Activated CD8-positive, alpha-beta memory T cell treated with anti-CD3 and anti-CD28 coated beads for 1 hour (primary cell): ENCODE data around the gene CACNB2.

Experiments
- DNase-seq, 2 donors: peaks; one replicate each; pipeline ENCODE4 v3.0.0-alpha.2; 2020; ENCODE audit warnings: low read depth in 1 of 2; ENCODE audit errors: extremely low read depth in 1 of 2

The CACNB2 gene

DNA sequence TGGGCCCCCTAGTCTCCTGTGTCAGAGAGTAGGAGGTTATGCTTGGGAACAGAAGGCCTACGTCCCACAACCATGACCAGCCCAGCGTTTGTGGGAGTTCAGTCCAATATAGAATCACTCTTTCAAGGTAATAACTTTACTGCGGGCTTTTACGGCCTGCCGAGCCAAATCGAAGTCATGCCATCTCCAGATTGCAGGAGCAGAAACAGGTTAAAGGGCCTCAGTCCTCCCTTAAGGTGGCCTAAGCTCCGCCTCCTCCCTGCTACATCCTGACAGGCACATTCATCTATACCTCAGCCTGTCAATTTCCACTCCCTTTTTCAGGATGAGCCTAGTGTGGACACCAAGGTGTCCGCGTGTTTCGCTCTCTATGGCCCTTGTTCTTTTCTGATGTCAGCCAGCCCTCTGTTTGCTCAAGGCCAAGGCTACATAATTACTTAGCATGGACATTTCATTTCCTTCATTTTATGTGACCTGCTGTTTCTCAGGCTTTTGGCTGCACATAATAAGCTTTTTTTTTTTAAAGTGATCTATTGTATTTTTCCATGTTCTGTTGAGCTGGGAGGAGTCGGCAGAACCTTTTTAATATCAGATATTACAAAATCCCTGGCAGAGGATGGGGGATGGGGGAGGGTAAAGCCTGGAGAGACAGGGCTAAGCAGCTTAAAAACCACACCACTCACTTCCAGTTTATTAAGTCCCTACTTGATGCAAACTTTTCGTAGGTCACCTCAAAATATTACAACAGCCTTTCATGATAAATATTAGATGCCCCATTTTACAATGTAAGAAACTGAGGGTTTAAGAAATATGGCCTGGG, 84.6 kb downstream of the CACNB2 start:
- DNase-seq = no peak

DNA sequence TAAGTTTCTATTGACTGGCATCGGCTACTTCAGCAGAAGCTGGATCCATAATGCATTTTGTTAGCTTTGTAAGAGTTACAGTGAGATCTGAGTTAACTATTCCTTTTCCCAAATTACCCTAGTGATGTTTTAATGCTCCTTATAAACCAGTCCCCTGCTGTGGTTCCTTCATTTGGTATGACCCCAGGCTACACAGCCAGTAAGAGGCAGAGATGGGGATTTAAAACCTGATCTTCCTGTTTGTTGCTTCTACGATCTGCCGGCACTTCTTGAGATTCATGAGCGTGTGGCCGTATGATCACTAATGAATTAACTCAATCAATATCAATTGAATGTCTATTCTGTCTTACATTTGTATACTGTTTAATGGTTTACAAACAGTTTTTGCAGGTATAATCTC, 86.1 kb downstream of the CACNB2 start:
- DNase-seq = no peak

DNA sequence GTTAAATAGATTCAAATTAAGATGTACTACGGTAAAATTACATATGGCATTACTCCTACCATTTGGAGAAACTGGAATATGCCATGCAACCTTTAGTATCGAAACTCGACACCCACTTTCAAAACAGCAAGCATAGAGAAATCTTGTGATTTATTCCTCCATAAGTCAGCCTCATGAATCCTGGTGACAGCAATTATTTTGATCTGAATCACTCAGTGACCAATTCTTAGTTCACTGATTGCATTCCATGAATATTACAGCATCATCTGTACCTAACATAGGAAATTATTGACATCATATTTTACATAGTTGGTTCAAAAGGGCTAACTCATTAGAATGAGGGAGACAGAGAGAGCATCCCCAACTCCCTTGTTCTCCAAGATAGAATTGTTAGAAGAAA, 89.6 kb downstream of the CACNB2 start:
- no peak for DNase-seq

DNA sequence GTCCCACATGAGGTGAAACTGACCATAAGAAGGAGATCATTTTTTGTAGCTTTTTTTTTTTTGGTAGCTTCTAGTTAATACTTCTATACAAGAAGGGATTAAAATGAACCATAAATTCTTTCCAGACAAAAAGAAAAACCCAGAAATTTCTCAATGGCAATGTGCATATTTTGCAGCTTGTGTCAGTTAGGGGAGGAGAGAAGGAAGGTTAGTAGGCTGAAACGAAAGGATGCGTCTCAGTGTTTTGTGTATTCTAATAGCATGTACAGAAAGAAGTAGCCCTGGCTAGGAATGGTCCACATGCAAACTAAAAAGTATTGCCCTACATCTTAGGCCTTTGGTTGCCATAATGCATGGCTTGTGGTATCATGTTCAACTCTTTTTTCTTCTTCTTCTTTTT, 90.6 kb downstream of the CACNB2 start:
- DNase-seq = no peak

DNA sequence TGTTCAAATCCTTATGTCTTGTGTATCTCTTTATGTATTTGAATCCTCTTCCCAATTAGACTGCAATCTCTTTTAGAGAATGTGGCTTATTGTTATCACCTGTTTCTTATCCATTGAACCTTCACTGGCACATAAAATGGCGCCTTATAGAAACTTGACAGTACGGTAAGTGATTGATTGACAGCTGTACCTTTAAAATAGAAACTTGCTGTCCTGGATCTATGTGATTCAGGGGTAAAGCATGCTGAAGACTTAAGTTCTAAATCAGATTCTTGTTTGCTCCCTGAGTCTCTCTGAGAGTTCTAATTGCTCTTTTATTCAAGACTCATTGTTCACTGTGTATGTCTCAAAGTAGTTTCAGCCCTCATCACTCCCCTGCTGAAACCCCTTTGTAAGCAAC, 91.3 kb downstream of the CACNB2 start:
- no peak for DNase-seq

- DNase-seq = no peak
Observed at GRCh38 chr10:18233775-18234174, 93.6 kb downstream of the CACNB2 start.

DNA sequence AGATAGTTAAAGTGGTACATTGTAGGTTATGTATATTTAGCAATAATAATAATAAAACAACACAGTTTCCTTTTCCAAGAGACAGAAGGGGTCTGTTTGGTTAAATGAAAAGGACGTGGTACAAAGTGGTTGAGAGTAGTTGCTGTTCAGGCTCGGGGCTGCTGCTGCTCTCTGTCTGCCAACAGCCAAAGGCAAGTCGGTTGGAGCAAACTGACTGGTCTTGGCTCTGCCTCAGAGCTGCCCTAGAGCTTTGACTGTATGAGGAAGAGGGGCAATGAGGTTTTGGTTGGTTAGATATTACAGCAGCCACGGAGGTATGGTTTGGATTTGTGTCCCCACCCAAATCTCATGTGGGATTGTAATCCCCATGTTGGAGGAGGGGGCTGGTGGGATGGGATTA, 95.3 kb downstream of the CACNB2 start:
- DNase-seq = no peak

DNA sequence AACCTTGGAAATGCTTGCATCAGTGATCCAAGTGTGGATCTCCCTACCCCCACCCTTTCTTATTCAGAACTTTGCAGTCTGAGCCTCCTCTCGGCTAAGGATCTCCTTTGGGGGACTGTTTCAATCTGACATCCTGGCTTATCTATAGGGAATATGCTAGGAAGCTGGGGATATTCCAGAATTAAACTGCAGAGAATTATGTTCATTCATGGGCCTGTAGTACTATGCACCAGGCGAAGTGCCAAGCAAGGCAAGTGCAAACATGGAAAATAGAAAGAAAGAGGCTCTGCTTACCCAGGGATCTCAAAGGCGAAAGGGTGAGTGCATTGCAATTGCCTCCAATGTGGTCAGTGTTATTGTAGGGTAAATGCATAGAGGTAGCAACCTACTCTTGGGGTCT, 96.5 kb downstream of the CACNB2 start:
- no peak for DNase-seq

DNA sequence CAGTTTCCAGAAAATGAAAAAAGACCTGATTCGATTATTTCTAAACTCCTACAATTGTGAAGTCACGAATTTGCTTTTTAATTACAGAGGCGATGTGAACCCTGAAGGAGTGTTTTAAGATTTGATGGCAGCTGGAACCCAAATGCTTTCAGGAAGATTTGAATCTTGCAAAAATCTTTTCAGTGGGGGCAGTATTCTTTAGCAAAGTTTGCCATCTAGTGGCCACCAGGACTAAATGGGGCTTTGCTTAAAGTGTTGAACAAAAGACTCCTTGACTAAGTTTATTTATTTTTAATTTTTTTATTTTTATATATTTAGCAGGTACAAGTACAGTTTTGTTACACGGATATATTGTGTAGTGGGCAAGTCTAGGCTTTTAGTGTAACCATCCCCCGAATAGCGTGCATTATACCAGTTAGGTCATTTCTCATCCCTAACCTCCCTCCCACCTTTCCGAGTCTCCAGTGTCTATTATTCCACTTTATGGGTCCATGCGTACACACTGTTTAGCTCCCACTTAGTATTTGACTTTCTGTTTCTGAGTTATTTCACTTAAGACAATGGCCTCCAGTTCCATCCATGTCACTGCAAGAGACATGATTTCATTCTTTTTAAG, 98.8 kb downstream of the CACNB2 start:
- no peak for DNase-seq

GRCh38 chr10:18240185-18240882, 100.1 kb downstream of the CACNB2 start:
- DNase-seq = no peak

GRCh38 chr10:18246967-18247366, 106.7 kb downstream of the CACNB2 start:
- no peak for DNase-seq

GRCh38 chr10:18252086-18252485, 111.9 kb downstream of the CACNB2 start:
- DNase-seq = no peak

DNA sequence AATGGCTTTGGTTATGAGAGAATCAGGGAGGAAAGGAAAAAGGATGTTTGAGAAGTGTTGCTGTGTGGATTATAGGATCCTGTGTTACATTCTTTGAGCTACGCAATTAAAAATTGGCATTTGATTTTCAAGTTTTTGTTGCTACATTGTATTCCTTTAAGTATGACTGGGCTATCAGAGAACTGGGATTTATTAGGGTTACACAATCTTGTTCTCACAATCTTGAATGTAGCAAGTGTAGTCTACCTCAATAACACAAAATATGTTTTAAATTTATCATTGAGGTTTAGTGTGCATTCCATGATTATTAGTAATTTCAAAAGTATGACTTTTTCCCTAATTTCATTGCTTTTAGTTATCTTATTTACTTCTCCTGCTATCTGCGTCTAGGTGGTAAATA, 113.9 kb downstream of the CACNB2 start:
- DNase-seq = no peak

GRCh38 chr10:18254692-18255091, 114.5 kb downstream of the CACNB2 start:
- DNase-seq = no peak

DNA sequence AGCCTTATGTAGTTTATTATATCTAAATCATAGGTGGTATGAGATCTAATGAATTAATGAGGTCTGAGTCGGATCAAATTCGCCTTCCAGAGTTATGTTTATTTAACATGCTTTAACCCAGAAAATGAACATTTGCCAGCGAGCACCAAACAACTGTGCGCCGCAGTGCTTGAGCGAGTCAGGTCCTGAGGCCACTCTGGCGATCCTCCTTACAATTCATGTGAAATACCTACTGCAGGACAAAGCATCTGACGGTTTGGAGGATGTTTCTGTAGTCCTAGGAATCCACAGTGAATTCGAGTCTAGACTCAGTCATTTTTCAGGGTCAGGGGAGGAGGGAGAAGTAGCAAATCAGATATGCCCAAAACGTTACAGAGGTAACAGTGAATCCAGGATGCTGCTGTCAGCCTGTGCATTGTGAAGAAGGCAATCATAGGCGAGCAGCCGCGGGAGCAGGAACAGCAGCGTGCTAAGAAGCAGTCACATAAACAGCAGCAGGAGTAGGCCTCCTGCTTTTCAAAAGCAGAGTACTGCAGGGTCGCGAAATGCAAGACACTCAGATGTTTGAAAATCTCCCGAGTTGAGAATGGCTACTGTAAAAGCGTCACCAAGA, 120.2 kb downstream of the CACNB2 start:
- DNase-seq = no peak

- DNase-seq = no peak
Observed at GRCh38 chr10:18261063-18261610, 120.9 kb downstream of the CACNB2 start.

DNA sequence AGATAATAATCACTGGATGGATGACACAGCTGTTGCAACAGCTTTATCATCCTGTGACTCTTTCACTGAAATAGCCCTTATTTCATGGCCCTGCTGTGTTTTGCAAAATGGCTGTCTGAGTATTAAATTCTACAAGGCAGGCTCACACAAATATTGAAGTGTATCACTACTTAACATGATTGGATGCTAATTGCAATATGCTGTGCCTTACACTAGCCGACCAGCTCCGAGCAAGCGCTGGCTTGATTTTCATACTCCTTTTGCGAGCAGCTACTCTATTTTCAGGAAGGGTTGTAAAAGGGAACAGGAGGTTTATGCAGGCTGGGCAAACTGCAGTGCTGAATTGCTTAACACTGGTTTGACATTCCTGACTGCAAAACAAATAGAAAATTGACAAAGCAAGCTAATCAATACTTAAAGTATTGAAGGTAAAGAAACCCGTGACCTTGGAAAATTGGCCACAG, 121.6 kb downstream of the CACNB2 start:
- no peak for DNase-seq

GRCh38 chr10:18264466-18265050, 124.3 kb downstream of the CACNB2 start:
- DNase-seq = no peak

DNA sequence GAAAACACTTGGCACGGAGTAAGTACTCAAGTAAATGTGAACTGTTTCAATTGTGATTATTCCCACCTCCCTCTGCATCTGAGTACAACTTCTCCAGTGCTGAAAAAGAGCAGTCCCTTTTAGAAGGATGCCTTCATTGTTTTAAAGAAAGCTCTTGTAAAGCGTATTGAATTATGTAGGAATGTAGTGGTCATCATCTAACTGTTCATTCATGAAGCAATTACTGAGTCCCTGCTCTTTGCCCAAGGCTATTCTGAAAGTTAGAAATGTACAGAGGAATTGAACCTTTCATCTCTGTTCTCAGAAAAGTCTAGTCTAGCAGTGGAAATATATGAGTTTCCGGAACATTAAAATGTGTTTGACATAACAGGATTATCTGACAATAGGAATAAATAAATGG, 127.8 kb downstream of the CACNB2 start:
- DNase-seq = no peak

GRCh38 chr10:18271491-18271890, 131.3 kb downstream of the CACNB2 start:
- DNase-seq = no peak

DNA sequence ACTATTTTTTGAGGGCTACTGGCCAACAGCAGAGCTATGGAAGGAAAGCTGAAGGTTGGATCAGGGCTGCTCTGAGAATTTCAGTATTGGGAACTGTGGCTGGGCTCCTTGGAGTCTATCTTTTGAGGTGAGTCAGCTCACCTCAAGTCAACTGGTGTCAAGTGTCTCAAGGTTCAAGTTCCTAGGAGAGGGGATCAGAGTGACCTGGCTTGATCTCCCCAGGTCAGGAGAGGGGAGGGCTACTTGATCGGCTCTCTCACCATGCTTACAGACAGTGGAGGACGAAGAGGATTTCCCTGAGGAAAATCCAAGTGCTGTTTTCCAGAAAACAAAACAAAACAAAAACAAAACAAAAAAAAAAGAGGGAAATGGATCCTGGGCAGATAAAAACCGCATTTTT, 132.8 kb downstream of the CACNB2 start:
- DNase-seq = no peak
